Body of pancreas (tissue), 4 donors: ENCODE data around the gene PTOV1. TPM values are rescaled to one million over a fixed set of nuclear protein-coding genes. Genes with fewer than 3 reads are reported as not detected.

Experiments used
- ATAC-seq: fragments of 150-250 bp; one replicate; pipeline ENCODE4 v1.9.1; 2016
- DNase-seq, 4 donors: peaks; one replicate each; pipeline ENCODE4 v3.0.0-alpha.2; 2019
- H3K27ac ChIP-seq, 4 donors: fragments of 200-600 bp; sonication (generic); 1 replicate in 3 of 4; 2 replicates in 1 of 4; pipeline versions ENCODE4 v1.5.1 to v1.6.1; 2016 to 2019; ENCODE audit warnings: mild to moderate bottlenecking in 1 of 4, mixed read lengths in 1 of 4, moderate library complexity in 1 of 4
- H3K27me3 ChIP-seq, 2 donors: fragments of 200-600 bp; sonication (generic); one replicate each; pipeline ENCODE4 v1.6.0; 2016; ENCODE audit warnings: mild to moderate bottlenecking in 1 of 2
- H3K36me3 ChIP-seq, 2 donors: fragments of 200-600 bp; sonication (generic); replicated peaks in 1 of 2; 2 replicates each; pipeline ENCODE4 v1.5.1; 2016; ENCODE audit warnings: low read depth in 2 of 2; ENCODE audit not compliant: insufficient read depth in 1 of 2
- H3K4me1 ChIP-seq: fragments of 200-600 bp; sonication (generic); one replicate; pipeline ENCODE4 v1.6.0; 2016
- H3K4me3 ChIP-seq, 2 donors: fragments of 200-600 bp; sonication (generic); 1 replicate in 1 of 2; 2 replicates in 1 of 2; pipeline ENCODE4 v1.5.1; 2016 to 2019
- H3K9me3 ChIP-seq, 3 donors: fragments of 200-600 bp; sonication (generic); 1 replicate in 2 of 3; 2 replicates in 1 of 3; pipeline ENCODE4 v1.5.1; 2016
- CTCF ChIP-seq, 7 experiments: fragments of 450-650 bp in 4 of 7; fragments of 200-600 bp in 3 of 7; sonication (generic) in 3 of 7; IDR thresholded peaks; one replicate each; pipeline ENCODE4 v1.5.1; 2016 to 2019; ENCODE audit warnings: antibody characterized with exemption in 7 of 7
- POLR2A ChIP-seq, 3 donors: fragments of 450-650 bp; IDR thresholded peaks; one replicate each; pipeline ENCODE4 v1.6.1; 2016; ENCODE audit warnings: antibody characterized with exemption in 3 of 3, mild to moderate bottlenecking in 2 of 3
- WGBS, 2 donors: methylation state at CpG; one replicate each; pipeline ENCODE4 v1.1.5; 2017; 5-methylcytosine and 5-hydroxymethylcytosine counted together
- intact Hi-C: fragments of 100-400 bp; cut with DNase I; formaldehyde crosslinking; loops from one replicate; pipeline ENCODE4 v1.15.1; 2023
- total RNA-seq, 2 donors: library from RNA; depleted of rRNA; stranded (reverse); fragments of >200 nt; gene quantifications; one replicate each; pipeline ENCODE4 v1.1.0, GENCODE V29; 2016

Gene PTOV1
- total RNA-seq, 2 donors from 2014 or later: 69.0 to 70.2 TPM

- no peak overlapping the region for H3K4me3 ChIP-seq
- WGBS, 2 donors: 76 to 94% methylated on average over 17 to 18 of the region's 18 CpGs
- H3K4me1 ChIP-seq: no peaks in the 10 kb centered on the region
- DNase-seq: no peak
- TF ChIP-seq POLR2A (IDR thresholded peaks at IDR 0.05): no peak
- TF ChIP-seq CTCF (IDR thresholded peaks at IDR 0.05): no peak
- ATAC-seq: no peak
- no peaks in the 10 kb centered on the region for H3K27me3 ChIP-seq
- intact Hi-C loops: no loop called here
- peaks cover 0 to under 1% of the 10 kb centered on the region in 2 donors for H3K36me3 ChIP-seq
- H3K9me3 ChIP-seq: no peaks in the 10 kb centered on the region
- no peak overlapping the region for H3K27ac ChIP-seq
Observed at GRCh38 chr19:49844138-49845095, 6.5 kb upstream of the PTOV1 start.

- Histone ChIP-seq H3K27ac (no peak overlapping the region), H3K27me3 (no peaks in the 10 kb centered on the region), H3K9me3 (no peaks in the 10 kb centered on the region), H3K4me3 (no peak overlapping the region), H3K4me1 (peaks cover 8% of the 10 kb centered on the region), H3K36me3 (no peaks in the 10 kb centered on the region)
- no peak for DNase-seq
- no peak for ATAC-seq
- intact Hi-C loops: no loop called here
- TF ChIP-seq POLR2A (IDR thresholded peaks at IDR 0.05): no peak
- no peak for TF ChIP-seq CTCF (IDR thresholded peaks at IDR 0.05)
- 40 to 43% methylated on average over 3 of the region's 3 CpGs for WGBS, 2 donors
Observed at GRCh38 chr19:49845414-49845813, 5.5 kb upstream of the PTOV1 start.

- DNase-seq: no peak
- WGBS, 2 donors: 81 to 84% methylated on average over 5 of the region's 5 CpGs
- Histone ChIP-seq H3K27me3 (no peaks in the 10 kb centered on the region), H3K4me3 (no peak overlapping the region), H3K4me1 (peaks cover 8% of the 10 kb centered on the region), H3K36me3 (no peaks in the 10 kb centered on the region), H3K9me3 (no peaks in the 10 kb centered on the region), H3K27ac (no peak overlapping the region)
- no peak for ATAC-seq
- TF ChIP-seq POLR2A (IDR thresholded peaks at IDR 0.05): no peak
- no peak for TF ChIP-seq CTCF (IDR thresholded peaks at IDR 0.05)
- intact Hi-C loops: no loop called here
Observed at GRCh38 chr19:49846408-49846807, 4.6 kb upstream of the PTOV1 start.

GRCh38 chr19:49847731-49848696, 2.9 kb upstream of the PTOV1 start:
- no peak for TF ChIP-seq POLR2A (IDR thresholded peaks at IDR 0.05)
- no peak for TF ChIP-seq CTCF (IDR thresholded peaks at IDR 0.05)
- ATAC-seq (no peak), DNase-seq (peak in 1 of 4 donors; percentile 8)
- Histone ChIP-seq H3K4me1 (peaks cover 20% of the 10 kb centered on the region), H3K9me3 (no peaks in the 10 kb centered on the region), H3K27ac (no peak overlapping the region), H3K36me3 (no peaks in the 10 kb centered on the region), H3K27me3 (no peaks in the 10 kb centered on the region), H3K4me3 (no peak overlapping the region)
- WGBS, 2 donors: 87 to 88% methylated on average over 9 to 10 of the region's 10 CpGs
- intact Hi-C loops: no loop called here
